ENCODE measurements around the gene IFNA2. TPM values are rescaled to one million over a fixed set of nuclear protein-coding genes. Genes with fewer than 3 reads are reported as not detected.

The IFNA2 gene
- total RNA-seq, 4 donors from 2014 or later, result not detected

DNA sequence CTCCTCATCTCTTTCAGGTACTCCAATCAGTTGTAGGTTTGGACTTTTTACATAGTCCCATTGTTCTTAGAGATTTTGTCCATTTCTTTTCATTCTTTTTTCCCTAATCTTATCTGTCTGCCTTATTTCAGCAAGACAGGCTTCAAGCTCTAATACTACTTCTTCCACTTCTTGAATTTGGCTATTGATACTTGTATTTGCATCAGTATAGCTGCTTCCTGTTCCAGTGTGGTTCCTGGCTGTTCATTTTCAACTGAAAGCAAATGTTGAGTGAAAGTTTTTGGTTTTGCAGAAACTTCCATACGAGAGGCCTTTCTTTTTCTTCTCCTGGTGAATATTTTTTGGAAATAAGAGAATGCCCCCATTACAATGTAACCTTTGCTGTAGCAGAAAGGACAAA, 43.0 kb upstream of the IFNA2 start:
- Histone ChIP-seq H3K27ac (no peak overlapping the region), H3K36me3 (no peaks in the 10 kb centered on the region), H3K27me3 (no peaks in the 10 kb centered on the region), H3K4me3 (no peak overlapping the region), H3K4me1 (no peaks in the 10 kb centered on the region), H3K9me3 (no peaks in the 10 kb centered on the region)
- no peak for DNase-seq
- WGBS, 2 donors, result 67 to 80% methylated on average over 1 of the region's 1 CpG
- no peak for TF ChIP-seq POLR2A (IDR thresholded peaks at IDR 0.05)
- TF ChIP-seq, protein P1, sequence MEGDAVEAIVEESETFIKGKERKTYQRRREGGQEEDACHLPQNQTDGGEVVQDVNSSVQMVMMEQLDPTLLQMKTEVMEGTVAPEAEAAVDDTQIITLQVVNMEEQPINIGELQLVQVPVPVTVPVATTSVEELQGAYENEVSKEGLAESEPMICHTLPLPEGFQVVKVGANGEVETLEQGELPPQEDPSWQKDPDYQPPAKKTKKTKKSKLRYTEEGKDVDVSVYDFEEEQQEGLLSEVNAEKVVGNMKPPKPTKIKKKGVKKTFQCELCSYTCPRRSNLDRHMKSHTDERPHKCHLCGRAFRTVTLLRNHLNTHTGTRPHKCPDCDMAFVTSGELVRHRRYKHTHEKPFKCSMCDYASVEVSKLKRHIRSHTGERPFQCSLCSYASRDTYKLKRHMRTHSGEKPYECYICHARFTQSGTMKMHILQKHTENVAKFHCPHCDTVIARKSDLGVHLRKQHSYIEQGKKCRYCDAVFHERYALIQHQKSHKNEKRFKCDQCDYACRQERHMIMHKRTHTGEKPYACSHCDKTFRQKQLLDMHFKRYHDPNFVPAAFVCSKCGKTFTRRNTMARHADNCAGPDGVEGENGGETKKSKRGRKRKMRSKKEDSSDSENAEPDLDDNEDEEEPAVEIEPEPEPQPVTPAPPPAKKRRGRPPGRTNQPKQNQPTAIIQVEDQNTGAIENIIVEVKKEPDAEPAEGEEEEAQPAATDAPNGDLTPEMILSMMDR (IDR thresholded peaks at IDR 0.05), result no peak
- intact Hi-C loops (cut with DNase I), result no loop called here

GRCh38 chr9:21415493-21416267, 30.5 kb upstream of the IFNA2 start:
- no peak for DNase-seq
- TF ChIP-seq POLR2A (IDR thresholded peaks at IDR 0.05), result no peak
- TF ChIP-seq, protein P1 (IDR thresholded peaks at IDR 0.05), result no peak
- 37 to 56% methylated on average over 5 of the region's 5 CpGs for WGBS, 2 donors
- Histone ChIP-seq H3K4me1 (peaks cover 0 to 17% (median 0%) of the 10 kb centered on the region in 3 donors), H3K9me3 (no peaks in the 10 kb centered on the region), H3K4me3 (no peak overlapping the region), H3K27ac (no peak overlapping the region), H3K36me3 (no peaks in the 10 kb centered on the region), H3K27me3 (peaks cover 0 to 12% (median 0%) of the 10 kb centered on the region in 4 donors)
- intact Hi-C loops (cut with DNase I), result no loop called here

DNA sequence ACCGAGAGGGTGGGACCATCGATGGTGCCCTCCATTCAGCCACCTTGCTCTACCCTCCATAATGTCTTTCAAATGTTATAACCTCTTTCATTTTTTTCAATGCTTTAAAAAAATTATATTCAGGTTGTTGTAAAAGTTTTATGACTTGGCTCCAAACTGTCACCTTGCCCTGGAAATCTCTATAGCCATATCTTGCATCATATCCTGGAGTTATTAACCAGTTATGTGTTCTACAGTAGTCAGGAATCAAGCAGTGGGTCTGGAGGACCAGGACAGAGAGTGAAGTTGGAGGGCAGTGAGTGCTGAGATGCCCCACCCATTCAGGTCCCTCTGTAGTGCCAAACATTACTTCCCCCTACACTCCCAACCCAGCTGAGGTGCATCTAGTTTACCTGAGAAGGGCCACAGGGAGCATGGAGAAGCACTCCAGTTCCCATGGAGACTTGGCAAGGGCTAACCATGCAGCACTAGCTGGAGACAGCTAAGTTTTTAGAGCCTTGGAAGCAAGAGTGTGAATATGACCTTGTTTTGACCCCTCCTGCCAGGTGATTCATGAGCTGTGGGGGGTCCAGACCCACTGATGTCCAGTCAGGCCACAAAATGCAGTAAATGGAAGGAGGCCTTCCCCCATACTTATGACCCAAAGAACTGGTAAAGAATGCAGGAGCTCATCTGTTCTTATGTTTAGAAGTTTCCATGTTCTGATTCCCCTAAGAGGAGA, 29.2 kb upstream of the IFNA2 start:
- intact Hi-C loops (cut with DNase I), result no loop called here
- H3K27ac ChIP-seq, result no peak overlapping the region
- no peaks in the 10 kb centered on the region for H3K9me3 ChIP-seq
- peaks cover 0 to 16% (median 0%) of the 10 kb centered on the region in 4 donors for H3K27me3 ChIP-seq
- DNase-seq, result no peak
- TF ChIP-seq, protein P1 (IDR thresholded peaks at IDR 0.05), result no peak
- TF ChIP-seq POLR2A (IDR thresholded peaks at IDR 0.05), result no peak
- peaks cover 0 to 17% (median 0%) of the 10 kb centered on the region in 3 donors for H3K4me1 ChIP-seq
- 79 to 90% methylated on average over 2 of the region's 2 CpGs for WGBS, 2 donors
- no peak overlapping the region for H3K4me3 ChIP-seq
- H3K36me3 ChIP-seq, result no peaks in the 10 kb centered on the region

GRCh38 chr9:21413624-21414023, 28.4 kb upstream of the IFNA2 start:
- H3K4me3 ChIP-seq, result no peak overlapping the region
- WGBS, 2 donors, result 60 to 82% methylated on average over 2 to 5 of the region's 5 CpGs
- no peak overlapping the region for H3K27ac ChIP-seq
- no peaks in the 10 kb centered on the region for H3K9me3 ChIP-seq
- H3K4me1 ChIP-seq, result peaks cover 0 to 17% (median 0%) of the 10 kb centered on the region in 3 donors
- peaks cover 0 to 22% (median 0%) of the 10 kb centered on the region in 4 donors for H3K27me3 ChIP-seq
- DNase-seq, result no peak
- intact Hi-C loops (cut with DNase I), result no loop called here
- no peaks in the 10 kb centered on the region for H3K36me3 ChIP-seq
- TF ChIP-seq, protein P1 (IDR thresholded peaks at IDR 0.05), result no peak
- TF ChIP-seq POLR2A (IDR thresholded peaks at IDR 0.05), result no peak

- H3K4me1 ChIP-seq, result peaks cover 0 to 17% (median 0%) of the 10 kb centered on the region in 3 donors
- DNase-seq, result no peak
- no peak overlapping the region for H3K27ac ChIP-seq
- no peaks in the 10 kb centered on the region for H3K9me3 ChIP-seq
- H3K27me3 ChIP-seq, result peaks cover 0 to 22% (median 0%) of the 10 kb centered on the region in 4 donors
- intact Hi-C loops (cut with DNase I), result no loop called here
- no peak overlapping the region for H3K4me3 ChIP-seq
- TF ChIP-seq, protein P1 (IDR thresholded peaks at IDR 0.05), result no peak
- no peak for TF ChIP-seq POLR2A (IDR thresholded peaks at IDR 0.05)
- 69 to 74% methylated on average over 4 of the region's 4 CpGs for WGBS, 2 donors
- no peaks in the 10 kb centered on the region for H3K36me3 ChIP-seq
These were observed 28.0 kb upstream of the IFNA2 start for GRCh38 chr9:21413151-21413550.
